GM12864 (cell line): ENCODE measurements around the gene SULT1C2.
"Not testable (repeated sequence)": the region's sequence is repeated elsewhere in the genome, so short reads cannot be mapped to it uniquely, and the experiment has no call there.

Experiments used
- DNase-seq: peaks from one replicate; pipeline ENCODE4 v3.0.0-alpha.2; 2011; ENCODE audit warnings: low read depth
- H3K4me3 ChIP-seq: 2 replicates; pipeline ENCODE4 v1.5.1; 2011; ENCODE audit warnings: mild to moderate bottlenecking, low read depth, low read length, control low read depth
- TF ChIP-seq, protein P1 (sequence below): IDR thresholded peaks from 2 replicates; pipeline ENCODE4 v1.5.1; 2011; ENCODE audit warnings: low read depth, mild to moderate bottlenecking, moderate library complexity, low read length, control low read depth, inconsistent platforms; ENCODE audit errors: missing control alignments

Gene SULT1C2

DNA sequence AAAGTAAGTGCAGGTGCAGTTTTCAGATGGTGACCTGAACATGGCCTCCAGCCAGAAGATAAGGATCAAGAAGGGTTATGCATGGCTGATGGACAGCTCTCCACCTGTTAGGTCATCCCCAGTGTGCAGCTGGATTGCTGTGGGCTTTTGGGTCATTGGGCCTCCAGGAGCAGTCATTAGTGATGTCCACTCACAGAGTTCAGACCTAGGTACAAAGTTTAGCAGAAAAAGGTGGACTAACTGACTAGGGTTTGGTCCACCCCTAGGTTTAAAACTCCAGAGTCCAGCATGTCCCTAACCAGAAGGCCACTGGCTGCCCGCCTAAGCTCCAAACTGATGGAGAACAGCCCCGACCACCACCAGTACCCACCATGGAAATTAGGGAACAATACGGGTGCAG is 18.3 kb upstream of the SULT1C2 start:
- DNase-seq: no peak
- TF ChIP-seq, protein P1, sequence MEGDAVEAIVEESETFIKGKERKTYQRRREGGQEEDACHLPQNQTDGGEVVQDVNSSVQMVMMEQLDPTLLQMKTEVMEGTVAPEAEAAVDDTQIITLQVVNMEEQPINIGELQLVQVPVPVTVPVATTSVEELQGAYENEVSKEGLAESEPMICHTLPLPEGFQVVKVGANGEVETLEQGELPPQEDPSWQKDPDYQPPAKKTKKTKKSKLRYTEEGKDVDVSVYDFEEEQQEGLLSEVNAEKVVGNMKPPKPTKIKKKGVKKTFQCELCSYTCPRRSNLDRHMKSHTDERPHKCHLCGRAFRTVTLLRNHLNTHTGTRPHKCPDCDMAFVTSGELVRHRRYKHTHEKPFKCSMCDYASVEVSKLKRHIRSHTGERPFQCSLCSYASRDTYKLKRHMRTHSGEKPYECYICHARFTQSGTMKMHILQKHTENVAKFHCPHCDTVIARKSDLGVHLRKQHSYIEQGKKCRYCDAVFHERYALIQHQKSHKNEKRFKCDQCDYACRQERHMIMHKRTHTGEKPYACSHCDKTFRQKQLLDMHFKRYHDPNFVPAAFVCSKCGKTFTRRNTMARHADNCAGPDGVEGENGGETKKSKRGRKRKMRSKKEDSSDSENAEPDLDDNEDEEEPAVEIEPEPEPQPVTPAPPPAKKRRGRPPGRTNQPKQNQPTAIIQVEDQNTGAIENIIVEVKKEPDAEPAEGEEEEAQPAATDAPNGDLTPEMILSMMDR: no peak

GRCh38 chr2:108270768-108271506 is 17.8 kb upstream of the SULT1C2 start:
- no peak overlapping the region for H3K4me3 ChIP-seq
- DNase-seq: no peak
- TF ChIP-seq, protein P1: no peak

More for the DNA sequence above, 18.3 kb upstream of the SULT1C2 start:
- no peak overlapping the region for H3K4me3 ChIP-seq

- TF ChIP-seq, protein P1: no peak
- no peak overlapping the region for H3K4me3 ChIP-seq
- no peak for DNase-seq
These were observed 16.9 kb upstream of the SULT1C2 start for GRCh38 chr2:108271691-108272253.

DNA sequence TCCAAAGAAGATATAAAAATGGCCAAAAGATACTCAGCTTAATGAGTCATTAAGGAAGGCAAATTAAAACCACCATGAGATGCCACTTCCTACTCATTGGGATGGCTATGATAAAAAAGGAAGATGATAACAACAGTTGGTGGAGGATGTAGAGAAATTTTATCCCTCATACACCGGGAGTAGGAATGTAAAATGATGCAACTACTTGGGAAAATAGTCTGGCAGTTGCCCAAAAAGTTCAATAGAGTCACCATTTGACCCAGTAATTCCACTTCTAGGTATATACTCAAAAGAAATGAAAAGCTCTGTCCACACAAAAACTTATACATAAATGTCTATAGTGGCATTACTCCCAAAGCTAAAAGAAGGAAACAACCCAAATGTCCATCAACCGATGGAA is 10.1 kb upstream of the SULT1C2 start:
- H3K4me3 ChIP-seq: no peak overlapping the region
- no peak for DNase-seq
- TF ChIP-seq, protein P1: no peak

- DNase-seq: no peak
- TF ChIP-seq, protein P1: no peak
- no peak overlapping the region for H3K4me3 ChIP-seq
These were observed 9.2 kb upstream of the SULT1C2 start for GRCh38 chr2:108279468-108279867.

- H3K4me3 ChIP-seq: no peak overlapping the region
- TF ChIP-seq, protein P1: no peak
- DNase-seq: no peak
These were observed 8.2 kb upstream of the SULT1C2 start for GRCh38 chr2:108280466-108280865.

- H3K4me3 ChIP-seq, DNase-seq: not testable (repeated sequence)
These were observed 4.1 kb upstream of the SULT1C2 start for GRCh38 chr2:108284566-108284965.
